ENCODE results near the gene DLGAP4.

DLGAP4 gene

GRCh38 chr20:36421641-36422040 lies 115.5 kb downstream of the DLGAP4 start:
- TF ChIP-seq CTCF (conservative IDR thresholded peaks at IDR 0.05; ENCODE audit: low read depth, low read length) = no peak
- DNase-seq (ENCODE audit: low read depth) = no peak
- no peak overlapping the region for H3K4me3 ChIP-seq (ENCODE audit: low read depth, low read length)

- H3K4me3 ChIP-seq (ENCODE audit: low read depth, low read length) = no peak overlapping the region
- TF ChIP-seq CTCF (conservative IDR thresholded peaks at IDR 0.05; ENCODE audit: low read depth, low read length) = no peak
- no peak for DNase-seq (ENCODE audit: low read depth)
Measured at GRCh38 chr20:36424314-36424713, 118.2 kb downstream of the DLGAP4 start.

- no peak for TF ChIP-seq CTCF (conservative IDR thresholded peaks at IDR 0.05; ENCODE audit: low read depth, low read length)
- no peak for DNase-seq (ENCODE audit: low read depth)
- H3K4me3 ChIP-seq (ENCODE audit: low read depth, low read length) = no peak overlapping the region
Measured at GRCh38 chr20:36425166-36425565, 119.0 kb downstream of the DLGAP4 start.

GRCh38 chr20:36431604-36432003 lies 125.5 kb downstream of the DLGAP4 start:
- no peak overlapping the region for H3K4me3 ChIP-seq (ENCODE audit: low read depth, low read length)
- no peak for DNase-seq (ENCODE audit: low read depth)
- TF ChIP-seq CTCF (conservative IDR thresholded peaks at IDR 0.05; ENCODE audit: low read depth, low read length) = no peak

GRCh38 chr20:36432096-36432495 lies 126.0 kb downstream of the DLGAP4 start:
- H3K4me3 ChIP-seq (ENCODE audit: low read depth, low read length) = no peak overlapping the region
- DNase-seq (ENCODE audit: low read depth) = no peak
- TF ChIP-seq CTCF (conservative IDR thresholded peaks at IDR 0.05; ENCODE audit: low read depth, low read length) = no peak

GRCh38 chr20:36434383-36434782 lies 128.2 kb downstream of the DLGAP4 start:
- DNase-seq (ENCODE audit: low read depth) = no peak
- H3K4me3 ChIP-seq (ENCODE audit: low read depth, low read length) = no peak overlapping the region
- no peak for TF ChIP-seq CTCF (conservative IDR thresholded peaks at IDR 0.05; ENCODE audit: low read depth, low read length)

GRCh38 chr20:36435124-36435523 lies 129.0 kb downstream of the DLGAP4 start:
- DNase-seq (ENCODE audit: low read depth) = no peak
- no peak for TF ChIP-seq CTCF (conservative IDR thresholded peaks at IDR 0.05; ENCODE audit: low read depth, low read length)
- H3K4me3 ChIP-seq (ENCODE audit: low read depth, low read length) = no peak overlapping the region
